ENCODE data around the gene HLA-B.

The HLA-B gene

DNA sequence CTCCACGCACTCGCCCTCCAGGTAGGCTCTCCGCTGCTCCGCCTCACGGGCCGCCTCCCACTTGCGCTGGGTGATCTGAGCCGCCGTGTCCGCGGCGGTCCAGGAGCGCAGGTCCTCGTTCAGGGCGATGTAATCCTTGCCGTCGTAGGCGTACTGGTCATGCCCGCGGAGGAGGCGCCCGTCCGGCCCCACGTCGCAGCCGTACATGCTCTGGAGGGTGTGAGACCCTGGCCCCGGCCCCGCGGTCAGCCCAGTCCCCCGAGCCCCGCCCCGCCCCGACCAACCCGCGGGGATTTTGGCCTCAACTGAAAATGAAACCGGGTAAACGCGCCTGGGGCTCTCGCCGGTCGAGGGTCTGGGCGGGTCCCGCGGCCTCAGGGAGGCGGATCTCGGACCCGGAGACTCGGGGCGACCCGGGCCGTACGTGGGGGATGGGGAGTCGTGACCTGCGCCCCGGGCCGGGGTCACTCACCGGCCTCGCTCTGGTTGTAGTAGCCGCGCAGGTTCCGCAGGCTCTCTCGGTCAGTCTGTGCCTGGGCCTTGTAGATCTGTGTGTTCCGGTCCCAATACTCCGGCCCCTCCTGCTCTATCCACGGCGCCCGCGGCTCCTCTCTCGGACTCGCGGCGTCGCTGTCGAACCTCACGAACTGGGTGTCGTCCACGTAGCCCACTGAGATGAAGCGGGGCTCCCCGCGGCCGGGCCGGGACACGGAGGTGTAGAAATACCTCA lies 598 bp downstream of the HLA-B start (continued):
- TF ChIP-seq, protein P1, sequence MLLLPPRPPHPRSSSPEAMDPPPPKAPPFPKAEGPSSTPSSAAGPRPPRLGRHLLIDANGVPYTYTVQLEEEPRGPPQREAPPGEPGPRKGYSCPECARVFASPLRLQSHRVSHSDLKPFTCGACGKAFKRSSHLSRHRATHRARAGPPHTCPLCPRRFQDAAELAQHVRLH (tag by site-specific recombination; IDR thresholded peaks at IDR 0.05): no peak
- TF ChIP-seq, protein P2, sequence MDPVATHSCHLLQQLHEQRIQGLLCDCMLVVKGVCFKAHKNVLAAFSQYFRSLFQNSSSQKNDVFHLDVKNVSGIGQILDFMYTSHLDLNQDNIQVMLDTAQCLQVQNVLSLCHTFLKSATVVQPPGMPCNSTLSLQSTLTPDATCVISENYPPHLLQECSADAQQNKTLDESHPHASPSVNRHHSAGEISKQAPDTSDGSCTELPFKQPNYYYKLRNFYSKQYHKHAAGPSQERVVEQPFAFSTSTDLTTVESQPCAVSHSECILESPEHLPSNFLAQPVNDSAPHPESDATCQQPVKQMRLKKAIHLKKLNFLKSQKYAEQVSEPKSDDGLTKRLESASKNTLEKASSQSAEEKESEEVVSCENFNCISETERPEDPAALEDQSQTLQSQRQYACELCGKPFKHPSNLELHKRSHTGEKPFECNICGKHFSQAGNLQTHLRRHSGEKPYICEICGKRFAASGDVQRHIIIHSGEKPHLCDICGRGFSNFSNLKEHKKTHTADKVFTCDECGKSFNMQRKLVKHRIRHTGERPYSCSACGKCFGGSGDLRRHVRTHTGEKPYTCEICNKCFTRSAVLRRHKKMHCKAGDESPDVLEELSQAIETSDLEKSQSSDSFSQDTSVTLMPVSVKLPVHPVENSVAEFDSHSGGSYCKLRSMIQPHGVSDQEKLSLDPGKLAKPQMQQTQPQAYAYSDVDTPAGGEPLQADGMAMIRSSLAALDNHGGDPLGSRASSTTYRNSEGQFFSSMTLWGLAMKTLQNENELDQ (tag by site-specific recombination; IDR thresholded peaks at IDR 0.05; ENCODE audit: low read depth): no peak
- TF ChIP-seq, protein P3, sequence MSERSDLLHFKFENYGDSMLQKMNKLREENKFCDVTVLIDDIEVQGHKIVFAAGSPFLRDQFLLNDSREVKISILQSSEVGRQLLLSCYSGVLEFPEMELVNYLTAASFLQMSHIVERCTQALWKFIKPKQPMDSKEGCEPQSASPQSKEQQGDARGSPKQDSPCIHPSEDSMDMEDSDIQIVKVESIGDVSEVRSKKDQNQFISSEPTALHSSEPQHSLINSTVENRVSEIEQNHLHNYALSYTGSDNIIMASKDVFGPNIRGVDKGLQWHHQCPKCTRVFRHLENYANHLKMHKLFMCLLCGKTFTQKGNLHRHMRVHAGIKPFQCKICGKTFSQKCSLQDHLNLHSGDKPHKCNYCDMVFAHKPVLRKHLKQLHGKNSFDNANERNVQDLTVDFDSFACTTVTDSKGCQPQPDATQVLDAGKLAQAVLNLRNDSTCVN (tag by site-specific recombination; optimal IDR thresholded peaks at IDR 0.05): peak; percentile 23
- no peak for TF ChIP-seq MYNN (tag by site-specific recombination; IDR thresholded peaks at IDR 0.05; ENCODE audit: borderline replicate concordance)

DNA sequence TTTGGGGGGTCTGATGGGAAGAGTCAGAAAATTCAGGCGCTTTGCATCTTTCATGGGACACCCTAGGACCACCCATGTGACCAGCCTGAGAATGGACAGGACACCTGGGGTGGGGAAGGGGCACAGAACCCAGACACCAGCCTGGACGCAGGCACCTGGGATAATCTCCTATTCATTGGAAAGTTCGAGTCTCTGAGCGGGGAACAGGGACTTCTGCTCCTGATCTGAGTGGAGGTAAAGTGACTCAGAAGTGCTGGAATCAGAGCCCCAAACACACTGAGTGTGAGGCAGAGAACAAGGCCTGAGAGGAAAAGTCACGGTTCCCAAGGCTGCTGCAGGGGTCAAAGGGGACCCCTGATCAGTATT lies 1.4 kb downstream of the HLA-B start:
- CTCF ChIA-PET: interaction anchor here (2.6 kb wide), 1 partner anchor 11 kb away, joined by 17 read pairs; no protein-coding TSS in a partner anchor

DNA sequence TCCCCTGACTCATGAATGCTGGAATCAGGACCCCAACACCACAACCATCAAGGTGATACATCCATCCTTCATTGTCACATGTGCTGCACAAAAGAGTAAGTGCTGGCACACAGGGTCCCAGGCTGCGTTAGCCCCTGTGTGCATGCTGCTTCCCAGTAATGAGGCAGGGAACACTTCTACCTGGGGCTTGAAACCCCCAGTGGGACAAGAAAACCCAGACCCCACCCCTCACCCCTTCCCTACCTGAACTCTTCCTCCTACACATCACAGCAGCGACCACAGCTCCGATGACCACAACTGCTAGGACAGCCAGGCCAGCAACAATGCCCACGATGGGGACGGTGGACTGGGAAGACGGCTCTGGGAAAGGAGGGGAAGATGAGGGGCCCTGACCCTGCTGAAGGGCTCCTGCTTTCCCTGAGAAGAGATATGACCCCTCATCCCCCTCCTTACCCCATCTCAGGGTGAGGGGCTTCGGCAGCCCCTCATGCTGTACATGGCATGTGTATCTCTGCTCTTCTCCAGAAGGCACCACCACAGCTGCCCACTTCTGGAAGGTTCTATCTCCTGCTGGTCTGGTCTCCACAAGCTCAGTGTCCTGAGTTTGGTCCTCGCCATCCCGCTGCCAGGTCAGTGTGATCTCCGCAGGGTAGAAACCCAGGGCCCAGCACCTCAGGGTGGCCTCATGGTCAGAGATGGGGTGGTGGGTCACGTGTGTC lies 2.0 kb downstream of the HLA-B start:
- CTCF ChIA-PET: interaction anchor here (2.6 kb wide), 1 partner anchor 11 kb away, joined by 17 read pairs; no protein-coding TSS in a partner anchor
- Histone ChIP-seq H3K4me3 (ENCODE audit: low read depth, low read length) (no peak overlapping the region), H3K9me3 (ENCODE audit: control insufficient read depth, insufficient read depth, low read depth, low read length) (no peaks in the 10 kb centered on the region), H3K36me3 (ENCODE audit: control insufficient read depth in 2 of 2, insufficient read depth in 1 of 2, low read length in 2 of 2) (peaks cover 0 to 22% of the 10 kb centered on the region in 2 experiments; a peak in 1 of 3 replicates), H3K27ac (ENCODE audit: extremely low read depth, low read depth, low read length) (no peak overlapping the region), H3K4me1 (ENCODE audit: control insufficient read depth, insufficient read depth, low read length) (no peaks in the 10 kb centered on the region)
- POLR2A ChIA-PET: interaction anchor here (0.8 kb wide), 1 partner anchor 25 kb away, joined by 3 read pairs; no protein-coding TSS in a partner anchor
- no peak for TF ChIP-seq KLF9 (tag by site-specific recombination; IDR thresholded peaks at IDR 0.05; ENCODE audit: low read depth)
- TF ChIP-seq ZNF394 (tag by site-specific recombination; IDR thresholded peaks at IDR 0.05; ENCODE audit: borderline replicate concordance): no peak
- TF ChIP-seq ZNF596 (tag by site-specific recombination; IDR thresholded peaks at IDR 0.05): no peak
- no peak for TF ChIP-seq ZXDB (tag by site-specific recombination; IDR thresholded peaks at IDR 0.05)
- TF ChIP-seq PRDM1 (tag by site-specific recombination; IDR thresholded peaks at IDR 0.05): no peak
- TF ChIP-seq, protein P4, sequence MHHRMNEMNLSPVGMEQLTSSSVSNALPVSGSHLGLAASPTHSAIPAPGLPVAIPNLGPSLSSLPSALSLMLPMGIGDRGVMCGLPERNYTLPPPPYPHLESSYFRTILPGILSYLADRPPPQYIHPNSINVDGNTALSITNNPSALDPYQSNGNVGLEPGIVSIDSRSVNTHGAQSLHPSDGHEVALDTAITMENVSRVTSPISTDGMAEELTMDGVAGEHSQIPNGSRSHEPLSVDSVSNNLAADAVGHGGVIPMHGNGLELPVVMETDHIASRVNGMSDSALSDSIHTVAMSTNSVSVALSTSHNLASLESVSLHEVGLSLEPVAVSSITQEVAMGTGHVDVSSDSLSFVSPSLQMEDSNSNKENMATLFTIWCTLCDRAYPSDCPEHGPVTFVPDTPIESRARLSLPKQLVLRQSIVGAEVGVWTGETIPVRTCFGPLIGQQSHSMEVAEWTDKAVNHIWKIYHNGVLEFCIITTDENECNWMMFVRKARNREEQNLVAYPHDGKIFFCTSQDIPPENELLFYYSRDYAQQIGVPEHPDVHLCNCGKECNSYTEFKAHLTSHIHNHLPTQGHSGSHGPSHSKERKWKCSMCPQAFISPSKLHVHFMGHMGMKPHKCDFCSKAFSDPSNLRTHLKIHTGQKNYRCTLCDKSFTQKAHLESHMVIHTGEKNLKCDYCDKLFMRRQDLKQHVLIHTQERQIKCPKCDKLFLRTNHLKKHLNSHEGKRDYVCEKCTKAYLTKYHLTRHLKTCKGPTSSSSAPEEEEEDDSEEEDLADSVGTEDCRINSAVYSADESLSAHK (tag by site-specific recombination; IDR thresholded peaks at IDR 0.05): no peak
- TF ChIP-seq SP2 (tag by site-specific recombination; IDR thresholded peaks at IDR 0.05): no peak
- no peak for TF ChIP-seq ZNF776 (tag by site-specific recombination; IDR thresholded peaks at IDR 0.05; ENCODE audit: borderline replicate concordance)
- no peak for TF ChIP-seq GLIS1 (tag by site-specific recombination; IDR thresholded peaks at IDR 0.05)
- no peak for TF ChIP-seq IKZF3 (tag by site-specific recombination; IDR thresholded peaks at IDR 0.05)
- TF ChIP-seq ZNF792 (tag by site-specific recombination; IDR thresholded peaks at IDR 0.05): no peak
- TF ChIP-seq, protein P5, sequence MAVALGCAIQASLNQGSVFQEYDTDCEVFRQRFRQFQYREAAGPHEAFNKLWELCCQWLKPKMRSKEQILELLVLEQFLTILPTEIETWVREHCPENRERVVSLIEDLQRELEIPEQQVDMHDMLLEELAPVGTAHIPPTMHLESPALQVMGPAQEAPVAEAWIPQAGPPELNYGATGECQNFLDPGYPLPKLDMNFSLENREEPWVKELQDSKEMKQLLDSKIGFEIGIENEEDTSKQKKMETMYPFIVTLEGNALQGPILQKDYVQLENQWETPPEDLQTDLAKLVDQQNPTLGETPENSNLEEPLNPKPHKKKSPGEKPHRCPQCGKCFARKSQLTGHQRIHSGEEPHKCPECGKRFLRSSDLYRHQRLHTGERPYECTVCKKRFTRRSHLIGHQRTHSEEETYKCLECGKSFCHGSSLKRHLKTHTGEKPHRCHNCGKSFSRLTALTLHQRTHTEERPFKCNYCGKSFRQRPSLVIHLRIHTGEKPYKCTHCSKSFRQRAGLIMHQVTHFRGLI (tag by site-specific recombination; IDR thresholded peaks at IDR 0.05): no peak
- TF ChIP-seq MEIS1 (CRISPR knock-in tag; IDR thresholded peaks at IDR 0.05; ENCODE audit: borderline replicate concordance): no peak
- TF ChIP-seq ZNF510 (tag by site-specific recombination; IDR thresholded peaks at IDR 0.05; ENCODE audit: insufficient replicate concordance): no peak
- TF ChIP-seq ZNF658 (tag by site-specific recombination; IDR thresholded peaks at IDR 0.05): no peak
- no peak for TF ChIP-seq ZNF248 (tag by site-specific recombination; IDR thresholded peaks at IDR 0.05)
- no peak for TF ChIP-seq ZNF654 (tag by site-specific recombination; IDR thresholded peaks at IDR 0.05; ENCODE audit: low read depth)
- no peak for TF ChIP-seq ZSCAN16 (tag by site-specific recombination; IDR thresholded peaks at IDR 0.05)

More for the DNA sequence above, 1.4 kb downstream of the HLA-B start:
- H3K36me3 ChIP-seq (ENCODE audit: control insufficient read depth in 2 of 2, insufficient read depth in 1 of 2, low read length in 2 of 2): peaks cover 0 to 22% of the 10 kb centered on the region in 2 experiments; a peak in 1 of 3 replicates
- H3K4me1 ChIP-seq (ENCODE audit: control insufficient read depth, insufficient read depth, low read length): no peaks in the 10 kb centered on the region
- POLR2A ChIA-PET: no interaction called here
- no peak overlapping the region for H3K27ac ChIP-seq (ENCODE audit: extremely low read depth, low read depth, low read length)
- TF ChIP-seq ZEB2 (tag by site-specific recombination; IDR thresholded peaks at IDR 0.05) (no peak), ZSCAN30 (tag by site-specific recombination; IDR thresholded peaks at IDR 0.05) (no peak)
- no peak overlapping the region for H3K4me3 ChIP-seq (ENCODE audit: low read depth, low read length)
- H3K9me3 ChIP-seq (ENCODE audit: control insufficient read depth, insufficient read depth, low read depth, low read length): no peaks in the 10 kb centered on the region

Data from HEK293 (cell line).